ENCODE results near the gene ZNF618.

DNA sequence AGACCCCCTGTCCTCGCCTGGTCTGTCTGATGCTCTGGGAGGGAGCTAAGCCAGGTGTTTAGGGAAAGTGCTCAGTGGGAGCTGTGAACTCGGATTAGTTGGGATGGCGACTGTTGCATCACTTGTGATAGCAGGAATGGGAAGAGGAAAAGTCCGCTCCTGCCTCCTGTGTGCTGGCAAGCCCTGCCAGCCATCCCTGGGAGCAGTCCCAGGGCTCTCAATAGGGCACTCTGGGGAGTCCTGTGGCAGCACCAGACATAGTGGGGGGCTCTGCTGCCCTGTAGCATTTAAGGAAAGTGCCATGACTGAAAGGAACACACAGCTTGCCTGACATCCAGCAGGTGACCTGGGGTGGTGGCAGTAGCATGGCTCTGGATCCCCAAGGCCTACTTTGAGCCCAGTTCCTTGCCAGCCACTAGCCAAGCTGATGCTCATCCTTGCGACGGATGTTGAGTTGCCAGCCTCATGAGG is 120.5 kb downstream of the ZNF618 start:
- TF ChIP-seq, protein P1, sequence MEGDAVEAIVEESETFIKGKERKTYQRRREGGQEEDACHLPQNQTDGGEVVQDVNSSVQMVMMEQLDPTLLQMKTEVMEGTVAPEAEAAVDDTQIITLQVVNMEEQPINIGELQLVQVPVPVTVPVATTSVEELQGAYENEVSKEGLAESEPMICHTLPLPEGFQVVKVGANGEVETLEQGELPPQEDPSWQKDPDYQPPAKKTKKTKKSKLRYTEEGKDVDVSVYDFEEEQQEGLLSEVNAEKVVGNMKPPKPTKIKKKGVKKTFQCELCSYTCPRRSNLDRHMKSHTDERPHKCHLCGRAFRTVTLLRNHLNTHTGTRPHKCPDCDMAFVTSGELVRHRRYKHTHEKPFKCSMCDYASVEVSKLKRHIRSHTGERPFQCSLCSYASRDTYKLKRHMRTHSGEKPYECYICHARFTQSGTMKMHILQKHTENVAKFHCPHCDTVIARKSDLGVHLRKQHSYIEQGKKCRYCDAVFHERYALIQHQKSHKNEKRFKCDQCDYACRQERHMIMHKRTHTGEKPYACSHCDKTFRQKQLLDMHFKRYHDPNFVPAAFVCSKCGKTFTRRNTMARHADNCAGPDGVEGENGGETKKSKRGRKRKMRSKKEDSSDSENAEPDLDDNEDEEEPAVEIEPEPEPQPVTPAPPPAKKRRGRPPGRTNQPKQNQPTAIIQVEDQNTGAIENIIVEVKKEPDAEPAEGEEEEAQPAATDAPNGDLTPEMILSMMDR (IDR thresholded peaks at IDR 0.05) = no peak
- TF ChIP-seq, protein P2, sequence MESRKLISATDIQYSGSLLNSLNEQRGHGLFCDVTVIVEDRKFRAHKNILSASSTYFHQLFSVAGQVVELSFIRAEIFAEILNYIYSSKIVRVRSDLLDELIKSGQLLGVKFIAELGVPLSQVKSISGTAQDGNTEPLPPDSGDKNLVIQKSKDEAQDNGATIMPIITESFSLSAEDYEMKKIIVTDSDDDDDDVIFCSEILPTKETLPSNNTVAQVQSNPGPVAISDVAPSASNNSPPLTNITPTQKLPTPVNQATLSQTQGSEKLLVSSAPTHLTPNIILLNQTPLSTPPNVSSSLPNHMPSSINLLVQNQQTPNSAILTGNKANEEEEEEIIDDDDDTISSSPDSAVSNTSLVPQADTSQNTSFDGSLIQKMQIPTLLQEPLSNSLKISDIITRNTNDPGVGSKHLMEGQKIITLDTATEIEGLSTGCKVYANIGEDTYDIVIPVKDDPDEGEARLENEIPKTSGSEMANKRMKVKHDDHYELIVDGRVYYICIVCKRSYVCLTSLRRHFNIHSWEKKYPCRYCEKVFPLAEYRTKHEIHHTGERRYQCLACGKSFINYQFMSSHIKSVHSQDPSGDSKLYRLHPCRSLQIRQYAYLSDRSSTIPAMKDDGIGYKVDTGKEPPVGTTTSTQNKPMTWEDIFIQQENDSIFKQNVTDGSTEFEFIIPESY (IDR thresholded peaks at IDR 0.05; ENCODE audit: borderline replicate concordance, low read depth) = no peak
- TF ChIP-seq TAF1 (IDR thresholded peaks at IDR 0.05; ENCODE audit: borderline replicate concordance, low read depth, low read length) (no peak), JUND (IDR thresholded peaks at IDR 0.05) (no peak), TCF12 (IDR thresholded peaks at IDR 0.05) (no peak), YY1 (IDR thresholded peaks at IDR 0.05; ENCODE audit: low read depth) (no peak), POLR2AphosphoS5 (IDR thresholded peaks at IDR 0.05; ENCODE audit: low read depth, low read length) (no peak), TEAD4 (IDR thresholded peaks at IDR 0.05; ENCODE audit: borderline replicate concordance, insufficient read depth) (no peak), GATA2 (CRISPR knock-in tag; IDR thresholded peaks at IDR 0.05) (no peak), GABPA (IDR thresholded peaks at IDR 0.05; ENCODE audit: low read depth) (no peak)
